ENCODE data around the gene POLR1D.

Gene POLR1D, protein sequence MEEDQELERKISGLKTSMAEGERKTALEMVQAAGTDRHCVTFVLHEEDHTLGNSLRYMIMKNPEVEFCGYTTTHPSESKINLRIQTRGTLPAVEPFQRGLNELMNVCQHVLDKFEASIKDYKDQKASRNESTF
- total RNA-seq, result 102 reads per million, percentile 83 among the genes with 10 or more reads in this experiment

DNA sequence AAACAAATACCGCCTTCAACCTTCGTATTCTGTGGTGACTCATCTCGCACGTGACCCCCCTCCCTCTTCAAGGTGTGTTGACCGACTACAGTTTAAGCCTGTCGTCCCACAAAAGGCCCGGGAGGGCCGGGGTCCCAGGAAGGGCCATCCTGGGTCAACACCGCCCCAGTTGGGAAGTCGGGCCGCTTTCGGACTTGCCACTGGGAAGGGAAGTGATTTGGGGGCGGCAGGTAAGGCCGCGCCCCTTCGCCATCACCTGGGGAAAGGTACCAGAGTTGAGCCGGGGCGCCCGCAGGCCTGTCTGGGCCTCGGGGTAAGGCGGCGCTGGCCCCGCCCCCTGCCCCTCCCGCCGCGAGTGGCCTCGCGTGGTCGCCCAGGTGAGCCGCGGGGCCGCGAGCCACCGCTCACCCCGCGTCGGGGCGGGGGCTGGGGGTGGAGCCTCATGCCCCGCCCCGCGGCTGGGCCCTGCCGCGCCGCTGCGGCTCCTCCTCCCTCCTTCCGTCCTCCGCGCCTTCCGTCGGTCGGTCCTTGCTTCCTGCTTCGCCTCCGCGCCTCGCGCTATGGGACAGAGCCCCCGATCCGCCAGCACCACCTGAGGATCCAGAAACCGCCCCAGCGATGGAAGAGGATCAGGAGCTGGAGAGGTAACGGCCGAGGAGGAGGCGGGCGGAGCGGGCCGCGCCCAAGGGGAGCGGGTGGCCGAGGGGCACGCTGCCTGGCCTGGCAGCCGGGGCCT lies at the start of gene POLR1D:
TSS of gene POLR1D (plus strand) at position 527 of the 736 bp plus-strand sequence. CDS start at position 619, 92 bp downstream.
- DNase-seq, result peak; percentile 84

DNA sequence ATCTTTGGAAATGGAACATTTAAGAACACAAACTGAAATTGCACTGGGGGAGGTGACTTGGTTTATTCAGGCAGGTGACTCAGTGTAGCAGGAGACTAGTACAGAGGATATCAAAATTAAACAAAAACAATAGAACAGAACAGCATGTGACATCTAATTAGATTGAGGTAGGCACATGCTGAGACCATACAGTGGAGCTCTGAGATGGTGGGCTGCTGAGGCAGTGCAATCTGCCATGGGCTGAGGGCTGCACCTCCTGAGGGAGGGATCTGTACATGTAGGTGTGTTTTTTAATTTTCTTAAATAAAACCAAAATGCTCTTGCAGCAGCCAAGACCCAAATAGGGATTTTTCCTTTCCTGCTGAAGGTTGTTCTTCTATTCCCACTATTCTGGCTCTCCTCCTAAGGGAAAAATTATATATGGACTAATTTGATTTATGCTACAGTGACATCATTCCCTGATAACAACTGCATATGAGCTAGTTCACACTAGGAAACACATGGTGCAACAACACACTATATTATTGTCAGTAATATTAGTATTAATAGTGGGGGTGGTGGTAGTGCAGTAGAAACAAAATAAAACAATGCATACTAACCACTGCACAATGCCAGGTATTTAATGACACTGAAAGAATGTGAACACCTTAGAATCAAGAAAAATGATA lies 49.3 kb upstream of the POLR1D start:
- DNase-seq, result no peak

DNA sequence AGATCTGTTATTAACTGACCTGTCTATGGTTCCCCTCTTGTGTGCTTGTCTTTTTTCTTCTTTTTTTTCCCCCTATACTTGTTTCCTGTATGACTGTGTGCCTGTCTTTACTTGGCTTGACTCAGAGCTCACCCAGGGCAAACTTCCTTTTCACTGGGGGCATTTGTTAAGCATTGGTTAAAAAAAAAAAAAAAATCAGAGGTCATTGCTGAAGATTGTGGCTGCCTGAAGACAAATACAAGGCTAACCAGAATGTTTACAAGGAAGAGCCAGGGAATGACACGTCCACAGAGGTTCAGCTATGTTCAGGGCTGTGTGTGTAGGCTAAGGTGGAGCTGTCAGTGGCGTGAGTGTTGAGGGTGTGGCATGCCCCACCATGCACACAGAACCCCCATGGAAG lies 48.4 kb upstream of the POLR1D start:
- DNase-seq, result no peak

DNA sequence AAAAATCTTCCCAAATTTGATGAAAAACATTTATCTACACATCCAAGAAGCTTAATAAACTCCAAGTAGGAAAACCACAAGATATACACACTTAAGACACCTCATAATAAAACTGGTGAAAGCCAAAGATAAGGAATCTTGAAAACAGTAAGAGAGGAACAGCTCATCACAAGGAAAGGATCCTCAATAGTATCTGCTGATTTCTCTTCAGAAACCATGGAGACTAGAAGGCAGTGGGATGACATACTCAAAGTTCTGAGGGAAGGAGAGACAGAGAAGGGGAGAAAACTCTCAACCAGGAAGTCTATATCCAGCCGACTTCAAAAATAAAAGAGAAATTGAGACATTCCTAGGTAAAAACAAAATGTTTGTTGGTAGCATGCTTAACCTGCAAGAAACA lies 47.0 kb upstream of the POLR1D start:
- no peak for DNase-seq

- DNase-seq, result no peak
Observed at GRCh38 chr13:27578121-27579030, 43.3 kb upstream of the POLR1D start.

DNA sequence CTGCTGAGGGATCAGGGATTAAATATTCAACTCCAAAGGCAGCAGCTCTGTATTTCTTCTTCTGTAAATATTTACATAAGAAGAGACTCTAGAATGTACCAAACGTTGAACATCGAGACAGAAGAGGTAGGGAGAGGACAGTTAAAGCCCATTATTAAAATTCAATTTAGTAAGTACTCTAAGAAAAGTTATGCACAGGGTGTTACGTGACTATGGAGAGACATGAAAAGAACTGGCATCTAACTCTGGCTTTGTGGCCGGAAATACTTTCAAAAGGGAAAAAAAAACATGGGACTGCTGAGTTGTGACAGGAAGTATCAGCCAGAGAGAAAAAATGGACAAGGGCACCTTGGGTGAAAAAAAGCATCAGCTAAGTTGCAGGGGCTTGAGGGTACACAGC lies 38.0 kb upstream of the POLR1D start:
- no peak for DNase-seq

DNA sequence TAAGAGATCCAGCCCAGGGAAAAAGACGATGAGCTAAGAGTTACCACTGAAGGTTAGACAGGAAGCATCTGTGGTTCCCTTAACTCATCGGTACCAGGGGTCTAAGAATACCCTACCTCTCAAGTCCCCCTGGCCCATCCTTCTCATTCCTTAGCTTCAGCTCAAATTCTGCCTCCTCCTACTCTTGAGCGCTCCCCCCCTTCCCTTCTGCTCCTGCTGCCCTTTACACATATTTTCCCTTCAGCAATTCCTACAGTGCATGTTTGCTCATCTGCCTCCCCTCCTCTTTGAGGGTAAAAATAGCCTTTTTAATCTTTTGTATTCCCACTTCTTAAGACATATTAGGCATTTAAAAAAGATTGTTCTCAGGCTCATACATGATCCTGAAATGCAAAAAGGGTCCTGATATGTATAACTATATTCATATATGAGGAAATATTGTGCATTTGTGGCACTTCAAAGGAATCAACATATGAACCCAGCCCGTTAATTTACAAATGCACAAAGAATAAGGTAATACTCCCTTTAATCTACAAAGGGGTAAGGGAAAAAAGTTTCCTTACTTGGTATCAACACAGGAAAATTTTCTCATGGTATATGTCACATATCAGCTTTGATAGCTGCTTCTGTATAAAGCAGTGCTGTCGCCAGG lies 34.5 kb upstream of the POLR1D start:
- no peak for DNase-seq

DNA sequence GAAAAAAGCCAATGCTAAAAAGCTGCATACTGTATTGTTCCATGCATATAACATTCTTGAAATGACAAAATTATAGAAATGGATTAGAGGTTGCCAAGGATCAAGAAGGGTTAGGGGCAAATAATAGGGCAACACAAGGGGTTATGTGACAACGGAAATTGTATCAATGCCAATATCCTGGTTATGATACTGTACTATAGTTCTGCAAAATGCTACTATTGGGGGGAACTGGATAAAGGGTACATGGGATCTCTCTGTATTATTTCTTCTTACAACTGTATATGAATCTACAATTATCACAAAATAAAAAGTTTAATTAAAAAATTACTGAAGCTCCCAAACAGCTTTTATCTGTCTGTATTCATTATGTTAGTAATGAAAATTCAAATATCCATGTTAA lies 33.3 kb upstream of the POLR1D start:
- DNase-seq, result no peak

DNA sequence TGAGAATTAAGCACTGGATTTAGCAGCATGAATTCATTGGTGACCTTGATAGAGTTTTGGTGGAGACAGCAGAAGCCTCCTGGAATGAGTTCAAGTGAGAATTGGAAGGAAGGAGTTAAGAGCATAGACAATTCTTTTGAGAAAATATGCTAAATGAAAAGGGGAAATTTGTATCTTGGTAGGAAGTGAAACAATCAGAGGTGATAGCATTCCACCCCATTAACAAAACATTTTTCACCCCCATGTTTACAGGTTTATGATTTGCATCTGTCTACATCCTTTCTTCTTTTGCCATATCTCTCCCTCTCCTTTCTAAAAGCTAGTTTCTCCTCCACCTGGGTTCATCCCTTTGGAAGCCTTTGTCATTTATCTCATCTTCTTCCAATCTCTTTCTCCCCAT lies 28.8 kb upstream of the POLR1D start:
- no peak for DNase-seq

DNA sequence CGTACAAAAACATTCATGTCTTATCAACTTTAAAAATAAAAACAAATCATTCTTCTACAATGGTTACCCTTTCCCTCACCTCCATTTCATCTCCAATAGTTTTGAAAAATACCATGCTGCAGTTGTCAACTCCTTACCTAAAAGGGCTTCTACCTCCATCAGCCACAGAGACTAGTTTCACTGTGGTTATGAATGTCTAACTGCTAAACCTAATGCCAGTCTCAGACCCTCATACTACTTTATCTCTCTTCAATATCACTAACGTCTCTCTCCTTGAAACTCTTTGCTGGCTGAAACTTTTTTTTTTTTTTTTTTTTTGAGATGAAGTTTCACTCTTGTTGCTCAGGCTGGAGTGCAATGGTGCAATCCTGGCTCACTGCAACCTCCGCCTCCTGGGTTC lies 28.4 kb upstream of the POLR1D start:
- no peak for DNase-seq

GRCh38 chr13:27595055-27595811 lies 26.5 kb upstream of the POLR1D start:
- no peak for DNase-seq

DNA sequence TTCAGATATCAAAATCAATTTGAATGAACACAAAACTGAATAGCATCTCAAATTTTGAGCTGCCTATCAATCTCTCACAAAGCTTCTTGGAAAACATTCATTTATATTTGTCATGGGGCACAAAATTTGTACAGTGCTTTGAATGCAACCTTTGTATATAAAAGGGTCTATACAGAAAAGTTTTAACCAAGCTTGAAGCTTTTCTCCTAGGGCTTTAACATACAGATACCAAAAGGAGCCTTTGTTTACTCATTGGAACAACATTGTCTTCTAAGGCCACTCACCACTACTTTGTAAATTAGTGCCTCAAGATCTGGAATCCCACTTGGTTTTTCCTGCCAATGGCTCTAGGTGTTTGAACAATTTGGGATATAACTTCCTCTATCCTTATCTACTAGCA lies 22.6 kb upstream of the POLR1D start:
- no peak for DNase-seq

GRCh38 chr13:27599845-27600553 lies 21.7 kb upstream of the POLR1D start:
- no peak for DNase-seq

DNA sequence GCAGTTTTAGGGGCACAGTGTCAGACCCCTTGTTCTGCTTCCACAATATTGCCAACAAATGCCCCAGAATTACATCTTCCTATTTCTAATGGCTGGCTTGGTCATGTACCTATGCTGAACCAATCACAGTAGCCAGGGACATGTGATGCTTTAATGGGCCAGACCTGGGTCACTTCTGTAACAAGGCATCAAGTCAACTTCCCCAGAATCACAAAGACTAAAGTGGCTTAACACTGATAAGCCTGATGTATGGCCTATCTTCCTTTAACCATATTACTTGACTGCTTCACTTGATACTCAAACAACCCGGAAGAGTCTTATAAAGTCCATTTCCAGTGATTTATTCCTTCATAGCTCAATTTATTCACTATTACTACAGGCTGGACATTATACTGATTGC lies 21.0 kb upstream of the POLR1D start:
- no peak for DNase-seq

DNA sequence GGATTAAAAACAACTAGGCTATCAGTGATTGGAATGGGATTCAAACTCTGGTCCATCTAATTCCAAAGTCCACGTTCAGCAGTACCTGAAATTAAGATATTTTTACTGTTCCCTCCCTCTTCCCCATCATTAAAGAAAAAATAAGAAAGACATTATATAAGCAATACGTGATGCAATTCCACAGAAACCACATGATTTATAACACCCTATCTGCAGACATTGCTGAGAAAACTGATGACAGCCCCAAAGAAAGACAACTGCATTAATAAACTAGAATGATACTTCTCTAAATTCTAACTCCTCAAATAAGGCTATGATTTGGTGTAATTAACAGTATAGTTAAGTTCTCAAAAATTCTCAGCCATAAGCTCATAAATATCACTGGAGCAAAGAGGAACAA lies 20.5 kb upstream of the POLR1D start:
- no peak for DNase-seq

- no peak for DNase-seq
Observed at GRCh38 chr13:27601803-27602202, 19.9 kb upstream of the POLR1D start.

GRCh38 chr13:27605099-27605498 lies 16.6 kb upstream of the POLR1D start:
- DNase-seq, result no peak

GRCh38 chr13:27605610-27606200 lies 16.0 kb upstream of the POLR1D start:
- no peak for DNase-seq

DNA sequence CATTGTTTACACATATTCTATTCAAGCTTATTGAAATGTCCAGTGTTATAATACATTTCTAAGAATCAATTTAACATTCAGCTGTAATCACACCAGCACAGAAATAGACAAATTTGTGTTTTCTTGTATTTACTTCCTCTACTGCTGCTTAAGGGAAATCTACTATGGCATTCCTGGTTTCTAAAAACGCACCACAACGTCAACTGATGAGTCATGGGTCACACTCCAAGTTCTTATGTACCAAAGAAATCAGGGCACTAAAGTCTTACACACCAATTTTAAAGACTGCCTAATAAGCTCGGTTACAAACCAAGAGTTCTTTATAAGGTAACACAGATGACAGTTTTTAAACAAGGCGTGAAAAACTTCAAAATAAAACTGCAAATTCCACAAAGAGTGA lies 14.6 kb upstream of the POLR1D start:
- no peak for DNase-seq

DNA sequence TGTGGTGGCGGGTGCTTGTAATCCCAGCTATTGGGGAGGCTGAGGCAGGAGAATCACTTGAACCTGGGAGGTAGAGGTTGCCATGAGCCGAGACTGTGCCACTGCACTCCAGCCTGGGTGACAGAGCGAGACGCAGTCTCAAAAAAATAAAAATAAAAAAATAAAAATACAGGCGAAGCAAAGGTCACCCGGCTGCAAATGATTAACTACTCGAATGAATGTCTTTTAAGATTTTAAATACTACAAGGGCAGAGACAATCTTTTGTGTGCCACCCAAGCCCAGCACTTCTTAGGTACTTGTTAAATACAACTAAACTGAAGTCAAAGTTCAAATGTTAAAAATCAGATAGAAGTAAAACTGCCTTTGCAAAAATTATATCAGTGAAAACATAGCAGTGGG lies 8.1 kb upstream of the POLR1D start:
- no peak for DNase-seq

- no peak for DNase-seq
Observed at GRCh38 chr13:27617881-27618321, 3.8 kb upstream of the POLR1D start.
